ENCODE measurements around the gene MICAL3.

GRCh38 chr22:17988800-17989513, 35.4 kb downstream of the MICAL3 start:
- TF ChIP-seq CTCF (IDR thresholded peaks at IDR 0.05 in 4 of 5, conservative IDR thresholded peaks at IDR 0.05 in 1 of 5) (no peak), POLR2A (IDR thresholded peaks at IDR 0.05) (no peak)
